Activated T-cell treated with anti-CD3 and anti-CD28 coated beads, Interleukin-2, amount 50 U/mL, for 48 hours (primary cell): Measurements from ENCODE around the gene PMAIP1.

Source experiments
- DNase-seq, 2 experiments: peaks; one replicate each; pipeline ENCODE4 v3.0.0-alpha.2; 2020

Gene PMAIP1

DNA sequence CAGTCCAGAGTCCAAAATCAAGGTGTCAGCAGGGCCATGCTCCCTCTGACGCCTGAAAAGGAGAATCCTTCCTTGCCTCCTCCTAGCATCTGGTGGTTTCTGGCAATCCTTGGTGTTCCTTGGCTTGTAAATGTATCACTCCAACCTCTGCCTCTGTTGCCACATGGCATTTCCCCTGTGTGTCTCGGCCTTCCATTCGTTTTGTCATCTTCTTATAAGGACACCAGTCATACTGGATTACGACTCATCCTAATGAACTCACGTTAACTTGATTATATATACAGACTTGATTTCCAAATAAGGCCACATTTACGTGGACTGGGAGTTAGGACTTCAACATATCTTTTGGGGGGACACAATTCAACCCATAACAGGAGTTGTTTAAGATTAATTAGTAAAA is 15.8 kb downstream of the PMAIP1 start:
- no peak for DNase-seq

DNA sequence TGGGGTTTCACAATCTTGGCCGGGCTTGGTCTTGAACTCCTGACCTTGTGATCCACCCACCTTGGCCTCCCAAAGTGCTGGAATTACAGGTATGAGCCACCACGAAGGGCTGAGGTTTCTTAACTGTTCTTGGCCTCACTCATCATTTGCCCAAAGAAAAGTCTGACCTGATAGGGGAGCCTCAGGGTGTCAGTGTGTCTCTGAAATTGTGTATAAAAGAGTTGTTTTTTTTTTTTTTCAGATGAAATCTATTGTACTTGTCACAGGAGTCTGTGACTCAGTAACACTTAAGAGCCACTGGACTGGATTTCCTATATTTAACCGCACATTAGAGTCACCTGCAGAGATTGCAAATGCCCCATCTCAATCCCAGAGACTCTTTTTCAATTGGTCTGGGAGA is 16.9 kb downstream of the PMAIP1 start:
- no peak for DNase-seq

GRCh38 chr18:59917422-59917821 is 17.6 kb downstream of the PMAIP1 start:
- no peak for DNase-seq

GRCh38 chr18:59918320-59918755 is 18.5 kb downstream of the PMAIP1 start:
- DNase-seq = no peak

- DNase-seq = no peak
Measured at GRCh38 chr18:59918997-59919396, 19.2 kb downstream of the PMAIP1 start.

- peak; percentile 67 to 72 for DNase-seq
Measured at GRCh38 chr18:59921384-59921891, 21.6 kb downstream of the PMAIP1 start.

DNA sequence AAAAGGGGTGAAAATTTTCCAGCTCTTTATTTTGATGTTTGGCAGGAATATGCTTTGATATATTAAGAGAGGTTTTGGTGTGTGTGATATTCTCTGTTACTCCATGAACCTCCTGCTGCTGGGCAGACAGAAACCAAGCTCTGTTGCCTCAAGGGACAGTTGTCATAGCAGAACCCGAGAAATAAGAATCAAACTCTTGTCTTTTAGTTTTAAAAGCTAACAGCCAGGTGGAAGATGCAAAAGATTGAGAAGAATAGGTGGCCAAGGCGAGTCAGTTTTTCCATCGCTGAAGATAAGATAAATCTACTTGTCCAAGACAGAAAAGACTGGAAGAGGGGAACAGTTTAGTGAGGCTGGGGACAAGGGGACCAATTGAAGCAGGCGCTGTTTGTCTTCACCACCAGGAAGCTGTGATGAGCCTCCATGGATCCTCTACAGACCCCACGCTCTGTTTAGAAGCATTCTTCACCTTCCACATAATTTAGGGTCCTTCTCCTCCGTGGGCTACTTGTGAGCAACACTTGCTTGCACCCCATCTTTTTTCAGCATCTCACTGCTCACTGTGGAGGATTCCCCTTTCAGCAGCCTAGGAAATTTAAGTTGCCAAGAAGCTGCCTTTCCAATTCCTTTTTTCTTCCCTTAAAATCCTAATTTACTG is 23.9 kb downstream of the PMAIP1 start:
- no peak for DNase-seq

GRCh38 chr18:59926131-59926530 is 26.3 kb downstream of the PMAIP1 start:
- no peak for DNase-seq

DNA sequence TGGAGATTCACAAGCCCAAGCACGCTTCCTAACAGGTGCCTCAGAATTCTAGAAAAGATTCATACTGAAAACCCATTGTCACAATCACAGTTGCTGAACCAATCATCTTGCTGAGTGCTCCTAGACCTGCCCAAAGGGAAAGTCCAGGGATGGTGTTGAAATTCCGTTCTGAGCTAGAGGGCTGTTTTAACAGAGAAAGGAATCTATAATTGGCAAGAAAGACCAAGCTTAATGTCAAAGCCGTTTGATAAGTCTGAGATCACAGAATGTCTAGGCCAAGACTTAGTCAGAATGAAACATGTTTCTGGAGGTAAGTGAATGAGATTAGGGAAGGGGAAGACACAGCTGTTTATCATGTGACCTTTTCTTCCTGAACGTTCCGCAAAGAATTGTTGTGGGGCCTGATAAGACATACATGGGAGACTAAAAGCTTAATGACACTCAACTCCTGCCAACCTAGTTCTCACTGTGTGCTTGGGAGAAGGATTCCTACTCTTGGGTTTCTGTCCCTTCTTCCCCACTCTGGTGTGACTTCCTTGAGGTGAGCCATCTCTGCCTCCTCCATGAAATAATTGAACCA is 27.5 kb downstream of the PMAIP1 start:
- DNase-seq = peak; percentile 42 to 51

- no peak for DNase-seq
Measured at GRCh38 chr18:59928201-59928600, 28.4 kb downstream of the PMAIP1 start.

GRCh38 chr18:59929621-59930295 is 30.0 kb downstream of the PMAIP1 start:
- DNase-seq = no peak

DNA sequence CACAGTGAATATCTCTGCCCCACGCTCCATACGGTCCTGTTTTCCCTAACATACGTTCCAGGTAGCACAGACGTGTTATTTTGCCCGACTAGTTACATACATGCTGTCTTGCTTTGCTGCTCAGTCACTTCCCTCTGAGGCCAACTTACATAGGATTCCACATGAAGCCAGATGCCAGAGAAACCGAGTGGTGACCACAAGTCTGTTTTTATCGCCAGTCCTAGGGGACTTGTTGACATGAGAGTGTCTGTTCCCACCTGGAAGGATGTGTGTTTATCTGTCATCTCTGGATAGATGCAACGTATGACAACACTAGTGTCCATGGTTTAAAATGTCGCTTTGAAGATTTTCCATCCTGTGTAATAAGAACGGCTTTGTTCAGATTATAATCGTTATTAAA is 32.6 kb downstream of the PMAIP1 start:
- no peak for DNase-seq

DNA sequence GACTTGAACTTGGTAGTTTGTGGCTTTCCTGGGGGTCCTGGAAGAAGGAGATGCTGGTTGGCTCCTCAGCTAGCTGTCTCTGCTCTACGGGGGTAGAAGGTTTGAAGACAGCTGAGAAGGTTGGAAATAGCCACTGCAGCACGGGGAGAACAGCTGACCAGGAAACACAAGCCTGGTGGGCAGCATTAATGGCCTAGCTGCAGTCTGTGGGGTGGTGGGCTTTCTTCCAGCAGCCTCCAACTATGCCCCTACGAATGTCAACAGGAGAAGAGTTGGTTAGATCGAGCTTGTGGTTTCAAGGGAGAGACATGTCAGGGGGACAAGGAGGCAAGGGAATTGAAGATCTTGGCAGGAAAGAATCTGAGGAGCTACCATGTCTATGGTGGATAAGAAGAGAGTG is 38.9 kb downstream of the PMAIP1 start:
- DNase-seq = no peak

- DNase-seq = no peak
Measured at GRCh38 chr18:59939127-59939526, 39.3 kb downstream of the PMAIP1 start.

DNA sequence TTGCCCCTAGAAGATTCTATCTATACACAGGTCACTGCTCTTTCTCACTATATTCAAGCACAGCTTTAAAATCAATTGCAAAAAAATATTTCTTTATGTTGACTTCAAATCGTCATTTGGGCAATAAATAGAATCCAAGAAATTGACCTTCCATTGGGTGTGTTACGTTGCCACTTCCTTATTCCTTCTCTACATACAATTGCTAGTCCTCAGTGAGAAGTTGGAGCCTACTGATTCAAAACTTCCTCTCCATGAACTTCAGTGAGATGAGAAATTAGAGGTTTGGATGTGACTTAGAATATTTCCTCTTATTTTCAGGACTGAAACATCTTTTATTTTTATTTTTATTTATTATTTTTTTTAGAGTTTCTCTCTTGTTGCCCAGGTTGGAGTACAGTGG is 40.3 kb downstream of the PMAIP1 start:
- DNase-seq = no peak

- no peak for DNase-seq
Measured at GRCh38 chr18:59941331-59941730, 41.5 kb downstream of the PMAIP1 start.

- no peak for DNase-seq
Measured at GRCh38 chr18:59942601-59943000, 42.8 kb downstream of the PMAIP1 start.

GRCh38 chr18:59945544-59945943 is 45.7 kb downstream of the PMAIP1 start:
- DNase-seq = no peak

- DNase-seq = peak; percentile 38 to 43
Measured at GRCh38 chr18:59950215-59950944, 50.6 kb downstream of the PMAIP1 start.

DNA sequence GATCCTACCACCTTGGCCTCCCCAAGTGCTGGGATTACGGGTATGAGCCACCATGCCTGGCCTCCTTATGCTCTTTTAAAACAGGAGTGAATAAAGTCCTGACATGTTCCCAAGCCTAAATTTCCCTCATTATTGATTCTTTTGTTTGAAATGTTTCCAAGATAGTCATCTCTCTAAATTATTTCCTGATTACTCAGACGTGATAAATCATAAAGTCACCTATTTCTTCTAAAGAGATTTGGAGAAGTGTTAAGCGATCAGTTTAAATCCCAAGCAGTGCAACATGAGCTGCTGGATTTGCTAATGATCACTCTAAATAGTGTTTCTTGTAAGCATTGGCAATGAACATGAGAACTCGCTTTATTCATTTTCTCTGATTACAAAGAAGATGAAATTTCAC is 51.8 kb downstream of the PMAIP1 start:
- no peak for DNase-seq

GRCh38 chr18:59952283-59953007 is 52.6 kb downstream of the PMAIP1 start:
- no peak for DNase-seq
